HEK293T (cell line): ENCODE data around the gene ATP11A.

Experiments used
- CTCF ChIA-PET: fragments of 350-600 bp; formaldehyde crosslinking; extraction: SDS; loops from one replicate; lab custom pipeline; 2021; ENCODE audit warnings: antibody characterized with exemption, inconsistent platforms; lab: Yijun Ruan, JAX
- POLR2A ChIA-PET: fragments of 350-600 bp; formaldehyde crosslinking; extraction: SDS; loops from one replicate; lab custom pipeline; 2020; ENCODE audit warnings: antibody characterized with exemption, inconsistent platforms; lab: Yijun Ruan, JAX
- DNase-seq: peaks from one replicate; pipeline ENCODE4 v3.0.0; 2012; ENCODE audit warnings: mixed read lengths; ENCODE audit errors: extremely low spot score
- ARNT ChIP-seq: fragments of 450-650 bp; IDR thresholded peaks from 2 replicates; pipeline ENCODE4 v1.6.1; 2017; ENCODE audit warnings: mild to moderate bottlenecking
- BHLHE40 ChIP-seq: fragments of 450-650 bp; IDR thresholded peaks from 2 replicates; pipeline ENCODE4 v1.6.1; 2016; ENCODE audit warnings: mild to moderate bottlenecking, moderate library complexity, borderline replicate concordance
- CTBP1 ChIP-seq: fragments of 450-650 bp; IDR thresholded peaks from 2 replicates; pipeline ENCODE4 v1.6.1; 2016; ENCODE audit warnings: borderline replicate concordance
- ELF4 ChIP-seq: fragments of 450-650 bp; IDR thresholded peaks from 2 replicates; pipeline ENCODE4 v1.6.1; 2017; ENCODE audit warnings: antibody characterized with exemption
- FOXA1 ChIP-seq: fragments of 450-650 bp; IDR thresholded peaks from 2 replicates; pipeline ENCODE4 v1.6.1; 2016; ENCODE audit warnings: mild to moderate bottlenecking
- FOXK2 ChIP-seq: fragments of 450-650 bp; IDR thresholded peaks from 2 replicates; pipeline ENCODE4 v1.6.1; 2016; ENCODE audit warnings: mild to moderate bottlenecking
- FOXM1 ChIP-seq: fragments of 450-650 bp; IDR thresholded peaks from 2 replicates; pipeline ENCODE4 v1.6.1; 2017; ENCODE audit warnings: mild to moderate bottlenecking, borderline replicate concordance
- HDGF ChIP-seq: fragments of 450-650 bp; IDR thresholded peaks from 2 replicates; pipeline ENCODE4 v1.6.1; 2017; ENCODE audit warnings: antibody characterized with exemption, borderline replicate concordance
- L3MBTL2 ChIP-seq: fragments of 450-650 bp; conservative IDR thresholded peaks from 2 replicates; pipeline ENCODE4 v1.6.1; 2016; ENCODE audit warnings: mild to moderate bottlenecking
- LEF1 ChIP-seq: fragments of 450-650 bp; IDR thresholded peaks from 2 replicates; pipeline ENCODE4 v1.6.1; 2017; ENCODE audit warnings: mild to moderate bottlenecking, borderline replicate concordance
- NFRKB ChIP-seq: fragments of 450-650 bp; IDR thresholded peaks from 2 replicates; pipeline ENCODE4 v1.6.1; 2016; ENCODE audit warnings: mild to moderate bottlenecking, moderate library complexity
- PKNOX1 ChIP-seq: fragments of 450-650 bp; IDR thresholded peaks from 2 replicates; pipeline ENCODE4 v1.6.1; 2016
- SP1 ChIP-seq: fragments of 450-650 bp; IDR thresholded peaks from 2 replicates; pipeline ENCODE4 v1.6.1; 2017
- SUZ12 ChIP-seq: fragments of 450-650 bp; IDR thresholded peaks from 2 replicates; pipeline ENCODE4 v1.6.1; 2016; ENCODE audit warnings: mild to moderate bottlenecking
- TARDBP ChIP-seq: fragments of 450-650 bp; IDR thresholded peaks from 2 replicates; pipeline ENCODE4 v1.6.1; 2016
- ZNF384 ChIP-seq: fragments of 450-650 bp; IDR thresholded peaks from 2 replicates; pipeline ENCODE4 v1.6.1; 2016

Gene ATP11A

GRCh38 chr13:112879283-112879833, 189.5 kb downstream of the ATP11A start:
- TF ChIP-seq SP1, result no peak
- TF ChIP-seq ARNT, result no peak
- TF ChIP-seq FOXA1, result no peak
- TF ChIP-seq CTBP1, result no peak
- TF ChIP-seq PKNOX1, result no peak
- no peak for TF ChIP-seq TARDBP
- TF ChIP-seq NFRKB, result no peak
- ChIA-PET CTCF (no interaction called here), POLR2A (no interaction called here)
- no peak for DNase-seq

- CTCF ChIA-PET, result no interaction called here
Measured at GRCh38 chr13:112880221-112880641, 190.4 kb downstream of the ATP11A start.

GRCh38 chr13:112880976-112881540, 191.2 kb downstream of the ATP11A start:
- TF ChIP-seq FOXA1 (no peak), NFRKB (no peak), TARDBP (no peak), SP1 (no peak), CTBP1 (no peak), ELF4 (no peak), FOXM1 (no peak), HDGF (no peak), PKNOX1 (no peak), L3MBTL2 (no peak), BHLHE40 (no peak), FOXK2 (no peak), ZNF384 (no peak), LEF1 (no peak), SUZ12 (no peak), ARNT (no peak)
- no peak for DNase-seq
- ChIA-PET CTCF (no interaction called here), POLR2A (interaction anchor here (1.1 kb wide), 1 partner anchor 12 kb away, joined by 3 read pairs; no protein-coding TSS in a partner anchor)

More at GRCh38 chr13:112880221-112880641, 190.4 kb downstream of the ATP11A start:
- POLR2A ChIA-PET, result no interaction called here
- no peak for TF ChIP-seq ZNF384
- no peak for TF ChIP-seq FOXM1
- TF ChIP-seq CTBP1, result no peak
- no peak for TF ChIP-seq BHLHE40
- no peak for TF ChIP-seq FOXK2
- TF ChIP-seq HDGF, result no peak
- TF ChIP-seq LEF1, result no peak
- no peak for TF ChIP-seq NFRKB
- no peak for TF ChIP-seq SUZ12
- no peak for TF ChIP-seq TARDBP
- TF ChIP-seq PKNOX1, result no peak
- no peak for TF ChIP-seq L3MBTL2
- no peak for TF ChIP-seq ARNT
- TF ChIP-seq FOXA1, result no peak
- DNase-seq, result no peak

GRCh38 chr13:112881656-112882554, 192.1 kb downstream of the ATP11A start:
- ChIA-PET CTCF (no interaction called here), POLR2A (interaction anchor here (1.1 kb wide), 1 partner anchor 12 kb away, joined by 3 read pairs; no protein-coding TSS in a partner anchor)
- TF ChIP-seq CTBP1 (no peak), L3MBTL2 (no peak), PKNOX1 (no peak), BHLHE40 (no peak), FOXK2 (no peak), HDGF (no peak), FOXM1 (no peak), NFRKB (no peak), ZNF384 (no peak), FOXA1 (no peak), TARDBP (no peak)
- no peak for DNase-seq

- no peak for DNase-seq
- TF ChIP-seq TARDBP, result no peak
- no peak for TF ChIP-seq SUZ12
- TF ChIP-seq FOXK2, result no peak
- no peak for TF ChIP-seq ZNF384
- ChIA-PET CTCF (no interaction called here), POLR2A (no interaction called here)
Measured at GRCh38 chr13:112882555-112883024, 192.8 kb downstream of the ATP11A start.
